ENCODE data around the gene CHID1.

DNA sequence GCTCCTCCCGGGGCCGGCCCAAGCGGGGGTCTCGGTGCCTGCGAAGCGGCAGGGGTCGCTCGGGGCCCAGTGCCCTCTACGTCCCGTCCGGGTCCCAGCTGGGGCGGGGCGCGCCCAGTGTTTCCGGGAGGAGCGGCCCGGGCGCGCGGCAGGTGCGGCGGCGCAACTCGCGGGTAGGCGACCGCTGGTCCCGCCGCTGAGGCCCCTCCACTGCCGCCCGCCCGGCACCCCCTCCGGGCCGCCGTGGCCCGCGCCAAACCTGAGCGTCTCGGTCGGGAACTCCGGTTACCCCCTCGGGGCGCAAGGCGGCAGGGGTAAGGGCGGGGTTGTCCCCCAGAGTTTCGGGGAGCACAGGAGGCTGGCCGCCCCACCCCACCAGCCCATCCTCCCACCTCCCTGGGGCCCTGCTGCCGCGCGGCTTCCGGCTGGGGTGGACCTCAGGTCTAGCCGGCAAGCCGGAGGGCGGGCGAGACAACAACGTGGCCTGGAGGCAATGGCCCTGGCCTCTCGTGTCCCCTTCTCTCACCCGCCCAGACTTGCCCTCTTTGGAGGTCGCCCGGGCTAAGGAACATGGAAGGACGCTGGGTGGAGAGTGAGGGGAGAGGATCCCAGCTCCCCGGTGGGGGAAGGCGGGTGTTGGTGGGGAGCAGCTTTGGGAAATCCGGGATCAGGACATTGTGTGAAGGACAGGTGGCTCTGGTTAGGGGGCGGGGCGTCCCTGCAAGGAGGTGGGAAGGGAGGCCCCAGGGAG lies 83.3 kb downstream of the CHID1 start:
- TF ChIP-seq SUZ12 (IDR thresholded peaks at IDR 0.05) (no peak), BHLHE40 (IDR thresholded peaks at IDR 0.05; ENCODE audit: borderline replicate concordance) (no peak), ELF4 (IDR thresholded peaks at IDR 0.05) (no peak), ARNT (IDR thresholded peaks at IDR 0.05) (no peak)

All from HEK293T (cell line).